Measurements from ENCODE around the gene TXNIP. TPM values are rescaled to one million over a fixed set of nuclear protein-coding genes. Genes with fewer than 3 reads are reported as not detected.

Gene TXNIP
- total RNA-seq, 1 donor from 2014 or later, result 19.0 TPM

GRCh38 chr1:145985129-145985501, 11.3 kb downstream of the TXNIP start:
- DNase-seq (ENCODE audit: low read depth), result no peak
- H3K4me3 ChIP-seq (ENCODE audit: low read depth, low read length), result no peak overlapping the region
- H3K27me3 ChIP-seq (ENCODE audit: control insufficient read depth, insufficient read depth, low read length), result no peaks in the 10 kb centered on the region
- H3K36me3 ChIP-seq (ENCODE audit: control insufficient read depth, insufficient read depth, low read length), result no peaks in the 10 kb centered on the region
- TF ChIP-seq, protein P1, sequence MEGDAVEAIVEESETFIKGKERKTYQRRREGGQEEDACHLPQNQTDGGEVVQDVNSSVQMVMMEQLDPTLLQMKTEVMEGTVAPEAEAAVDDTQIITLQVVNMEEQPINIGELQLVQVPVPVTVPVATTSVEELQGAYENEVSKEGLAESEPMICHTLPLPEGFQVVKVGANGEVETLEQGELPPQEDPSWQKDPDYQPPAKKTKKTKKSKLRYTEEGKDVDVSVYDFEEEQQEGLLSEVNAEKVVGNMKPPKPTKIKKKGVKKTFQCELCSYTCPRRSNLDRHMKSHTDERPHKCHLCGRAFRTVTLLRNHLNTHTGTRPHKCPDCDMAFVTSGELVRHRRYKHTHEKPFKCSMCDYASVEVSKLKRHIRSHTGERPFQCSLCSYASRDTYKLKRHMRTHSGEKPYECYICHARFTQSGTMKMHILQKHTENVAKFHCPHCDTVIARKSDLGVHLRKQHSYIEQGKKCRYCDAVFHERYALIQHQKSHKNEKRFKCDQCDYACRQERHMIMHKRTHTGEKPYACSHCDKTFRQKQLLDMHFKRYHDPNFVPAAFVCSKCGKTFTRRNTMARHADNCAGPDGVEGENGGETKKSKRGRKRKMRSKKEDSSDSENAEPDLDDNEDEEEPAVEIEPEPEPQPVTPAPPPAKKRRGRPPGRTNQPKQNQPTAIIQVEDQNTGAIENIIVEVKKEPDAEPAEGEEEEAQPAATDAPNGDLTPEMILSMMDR (IDR thresholded peaks at IDR 0.05; ENCODE audit: insufficient read depth, low read length, poor library complexity, severe bottlenecking), result no peak

DNA sequence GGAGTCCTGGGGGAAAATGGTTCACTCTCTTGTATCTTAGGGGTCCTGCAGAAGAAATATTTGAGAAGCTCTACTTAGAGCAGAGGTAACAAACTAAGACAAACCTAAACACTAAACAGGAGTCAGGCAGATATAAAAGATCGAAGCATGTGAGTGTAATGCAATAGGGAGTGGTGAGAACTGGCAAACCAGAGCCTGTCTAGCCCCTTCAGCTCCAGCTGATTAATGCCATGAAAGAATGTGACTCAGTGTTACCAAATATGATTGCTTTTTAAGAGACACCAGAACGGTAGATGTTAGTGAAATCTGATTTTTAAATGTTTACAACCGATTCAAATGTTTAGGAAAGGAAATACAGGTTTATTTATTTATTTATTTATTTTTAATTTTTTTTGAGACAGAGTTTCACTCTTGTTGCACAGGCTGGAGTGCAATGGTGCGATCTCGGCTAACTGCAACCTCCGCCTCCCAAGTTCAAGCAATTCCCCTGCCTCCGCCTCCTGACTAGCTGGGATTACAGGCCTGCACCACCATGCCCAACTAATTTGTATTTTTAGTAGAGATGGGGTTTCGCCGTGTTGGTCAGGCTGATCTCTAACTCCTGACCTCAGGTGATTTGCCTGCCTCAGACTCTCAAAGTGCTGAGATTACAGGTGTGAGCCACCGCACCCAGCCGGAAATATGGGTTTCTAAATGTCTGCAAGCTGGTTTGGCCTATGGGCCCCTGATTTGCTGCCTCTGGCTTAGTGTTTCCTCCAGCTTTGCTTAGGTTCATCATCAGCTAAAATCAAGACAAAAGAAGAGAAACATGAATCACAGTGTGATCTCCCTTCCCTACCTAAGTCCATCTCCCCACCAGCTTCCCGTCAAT, 12.2 kb downstream of the TXNIP start:
- DNase-seq (ENCODE audit: low read depth), result no peak
- TF ChIP-seq, protein P1 (IDR thresholded peaks at IDR 0.05; ENCODE audit: insufficient read depth, low read length, poor library complexity, severe bottlenecking), result no peak
- Histone ChIP-seq H3K36me3 (ENCODE audit: control insufficient read depth, insufficient read depth, low read length) (no peaks in the 10 kb centered on the region), H3K27me3 (ENCODE audit: control insufficient read depth, insufficient read depth, low read length) (no peaks in the 10 kb centered on the region), H3K4me3 (ENCODE audit: low read depth, low read length) (no peak overlapping the region)

- TF ChIP-seq, protein P1 (IDR thresholded peaks at IDR 0.05; ENCODE audit: insufficient read depth, low read length, poor library complexity, severe bottlenecking), result no peak
- Histone ChIP-seq H3K27me3 (ENCODE audit: control insufficient read depth, insufficient read depth, low read length) (no peaks in the 10 kb centered on the region), H3K36me3 (ENCODE audit: control insufficient read depth, insufficient read depth, low read length) (no peaks in the 10 kb centered on the region), H3K4me3 (ENCODE audit: low read depth, low read length) (no peak overlapping the region)
- DNase-seq (ENCODE audit: low read depth), result no peak
Measured at GRCh38 chr1:145983206-145983675, 13.1 kb downstream of the TXNIP start.

GRCh38 chr1:145982010-145982723, 14.2 kb downstream of the TXNIP start:
- no peaks in the 10 kb centered on the region for H3K36me3 ChIP-seq (ENCODE audit: control insufficient read depth, insufficient read depth, low read length)
- TF ChIP-seq, protein P1 (IDR thresholded peaks at IDR 0.05; ENCODE audit: insufficient read depth, low read length, poor library complexity, severe bottlenecking), result no peak
- DNase-seq (ENCODE audit: low read depth), result no peak
- no peaks in the 10 kb centered on the region for H3K27me3 ChIP-seq (ENCODE audit: control insufficient read depth, insufficient read depth, low read length)
- no peak overlapping the region for H3K4me3 ChIP-seq (ENCODE audit: low read depth, low read length)

DNA sequence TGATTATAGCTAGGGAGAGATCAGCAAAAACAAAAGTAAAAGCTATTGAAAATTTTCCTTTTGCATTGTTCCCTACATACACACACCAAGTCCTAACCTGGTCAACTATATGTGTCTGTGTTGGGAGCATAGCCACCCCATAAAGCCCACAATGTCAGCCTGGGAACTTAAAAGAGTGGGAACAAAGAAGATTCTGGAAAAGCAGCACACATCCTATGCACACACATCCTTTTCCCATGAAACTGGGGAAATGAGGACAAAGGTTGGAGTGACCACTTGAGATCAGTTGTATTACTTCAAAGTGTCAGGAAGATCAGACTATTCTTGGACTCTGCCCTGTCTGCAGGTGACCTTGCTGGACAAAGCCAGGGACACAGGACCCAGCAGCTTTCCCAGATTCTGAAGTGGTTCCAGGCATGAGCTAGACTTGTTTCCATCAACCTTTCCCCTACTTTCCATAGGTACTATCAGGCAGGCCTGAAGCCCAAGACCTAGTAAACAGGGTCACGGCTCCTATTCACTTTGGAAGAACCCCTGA, 15.9 kb downstream of the TXNIP start:
- TF ChIP-seq, protein P1 (IDR thresholded peaks at IDR 0.05; ENCODE audit: insufficient read depth, low read length, poor library complexity, severe bottlenecking), result no peak
- no peaks in the 10 kb centered on the region for H3K36me3 ChIP-seq (ENCODE audit: control insufficient read depth, insufficient read depth, low read length)

More for the DNA sequence above, 15.9 kb downstream of the TXNIP start:
- H3K27me3 ChIP-seq (ENCODE audit: control insufficient read depth, insufficient read depth, low read length), result no peaks in the 10 kb centered on the region
- no peak for DNase-seq (ENCODE audit: low read depth)
- H3K4me3 ChIP-seq (ENCODE audit: low read depth, low read length), result no peak overlapping the region
